ENCODE measurements around the gene C4BPB. TPM values are rescaled to one million over a fixed set of nuclear protein-coding genes. Genes with fewer than 3 reads are reported as not detected.

C4BPB gene
- total and polyA plus RNA-seq, 2 experiments from 2014 or later = not detected

DNA sequence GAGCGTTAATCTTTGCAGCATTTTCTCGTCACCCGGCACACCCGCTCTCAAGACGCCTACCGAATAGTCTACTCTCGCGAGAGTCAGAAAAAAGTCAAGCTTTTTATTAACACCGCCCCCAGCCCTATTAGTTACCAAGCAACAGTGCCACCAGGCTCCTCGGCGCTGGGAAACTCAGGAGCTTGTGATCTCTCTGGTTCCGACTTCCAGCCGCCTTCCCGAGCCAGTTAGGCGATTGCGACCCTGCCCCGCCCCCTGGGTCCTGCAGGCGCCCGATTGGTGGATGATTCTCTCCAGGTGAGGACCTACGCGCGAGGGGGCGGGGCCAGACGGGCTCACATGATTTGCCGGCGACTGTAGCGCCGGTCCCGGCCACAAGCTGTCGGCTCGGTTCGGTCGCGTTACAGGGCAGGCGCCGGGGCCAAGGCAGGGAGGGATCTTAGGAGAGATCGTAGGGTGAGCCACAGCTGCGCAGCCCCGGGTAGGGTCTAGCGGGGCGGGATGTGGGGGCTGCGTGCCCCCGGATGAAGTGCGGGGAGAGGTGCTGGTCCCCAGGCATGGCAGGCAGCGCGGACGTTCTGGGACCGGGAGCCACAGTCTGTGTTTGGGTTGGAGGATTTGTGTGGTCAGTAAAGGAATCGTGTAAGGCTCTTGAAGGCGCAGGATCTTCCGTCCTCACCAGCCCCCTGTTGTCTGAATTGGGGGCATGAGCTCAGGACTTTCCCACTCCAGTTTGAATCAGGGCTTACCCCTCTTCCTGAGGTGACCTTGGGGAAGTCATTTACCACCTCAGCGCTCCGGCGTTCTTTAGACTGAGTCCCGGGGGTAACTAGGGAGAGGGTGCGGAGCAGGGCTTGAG, 35.5 kb upstream of the C4BPB start, which contains the start of gene PFKFB2:
PFKFB2 (plus strand) TSS at position 365 of the 859 bp plus-strand sequence. CDS start 1,443 bp downstream, outside the sequence.
- Histone ChIP-seq H3K9ac (peak within 1 kb of the TSS; percentile 93), H3K36me3 (ENCODE audit: low read depth) (peaks cover 12% of the 10 kb centered on the region), H2AFZ (peak within 1 kb of the TSS; percentile 96), H3K4me2 (ENCODE audit: unreplicated experiment) (peak within 1 kb of the TSS; percentile 86), H3K4me1 (ENCODE audit: insufficient read depth) (peaks cover 18% of the 10 kb centered on the region), H3K9me3 (ENCODE audit: low read depth) (no peaks in the 10 kb centered on the region), H3K4me3 (peak within 1 kb of the TSS; percentile 98), H4K20me1 (ENCODE audit: insufficient read depth) (no peaks in the 10 kb centered on the region; the same call in 1 of the 2 replicates), H3K27me3 (replicated peaks; ENCODE audit: insufficient read depth) (no peaks in the 10 kb centered on the region), H3K9me2 (ENCODE audit: insufficient read depth) (no peaks in the 10 kb centered on the region), H3K79me2 (ENCODE audit: insufficient read depth) (peaks cover 25% of the 10 kb centered on the region), H3F3A (ENCODE audit: insufficient read depth) (peaks cover 24% of the 10 kb centered on the region), H3K27ac (peak within 1 kb of the TSS; percentile 94)
- 4% methylated on average over 56 of the region's 56 CpGs for WGBS, 2 experiments (ENCODE audit: low coverage in 1 of 2, low lambda C conversion rate in 2 of 2, missing lambda C conversion rate in 2 of 2)
- TF ChIP-seq EZH2 (IDR thresholded peaks at IDR 0.05; ENCODE audit: insufficient read depth, poor library complexity, severe bottlenecking) (no peak), EZH2phosphoT487 (IDR thresholded peaks at IDR 0.05; ENCODE audit: insufficient read depth, low read depth) (no peak)
- DNase-seq = peak; percentile 97
- in situ Hi-C loops (cut with MboI) = no loop called here

- H3K27ac ChIP-seq = no peak overlapping the region
- no peaks in the 10 kb centered on the region for H3K27me3 ChIP-seq (replicated peaks; ENCODE audit: insufficient read depth)
- H3K4me3 ChIP-seq = no peak overlapping the region
- H3K9ac ChIP-seq = no peak overlapping the region
- peaks cover 13% of the 10 kb centered on the region for H3K4me1 ChIP-seq (ENCODE audit: insufficient read depth)
- no peak overlapping the region for H2AFZ ChIP-seq
- in situ Hi-C loops (cut with MboI) = no loop called here
- H3F3A ChIP-seq (ENCODE audit: insufficient read depth) = peaks cover 24% of the 10 kb centered on the region
- TF ChIP-seq EZH2phosphoT487 (IDR thresholded peaks at IDR 0.05; ENCODE audit: insufficient read depth, low read depth) (no peak), EZH2 (IDR thresholded peaks at IDR 0.05; ENCODE audit: insufficient read depth, poor library complexity, severe bottlenecking) (no peak)
- DNase-seq = no peak
- WGBS, 2 experiments (ENCODE audit: low coverage in 1 of 2, low lambda C conversion rate in 2 of 2, missing lambda C conversion rate in 2 of 2) = 24 to 37% methylated on average over 2 of the region's 2 CpGs
- H4K20me1 ChIP-seq (ENCODE audit: insufficient read depth) = no peaks in the 10 kb centered on the region
- no peaks in the 10 kb centered on the region for H3K36me3 ChIP-seq (ENCODE audit: low read depth)
- peaks cover 12% of the 10 kb centered on the region for H3K79me2 ChIP-seq (ENCODE audit: insufficient read depth)
- no peaks in the 10 kb centered on the region for H3K9me2 ChIP-seq (ENCODE audit: insufficient read depth)
- no peaks in the 10 kb centered on the region for H3K9me3 ChIP-seq (ENCODE audit: low read depth)
- no peak overlapping the region for H3K4me2 ChIP-seq (ENCODE audit: unreplicated experiment)
Observed at GRCh38 chr1:207054491-207054890, 34.2 kb upstream of the C4BPB start.

GRCh38 chr1:207055386-207056001, 33.2 kb upstream of the C4BPB start:
- Histone ChIP-seq H3K4me3 (no peak overlapping the region), H3F3A (ENCODE audit: insufficient read depth) (peaks cover 24% of the 10 kb centered on the region), H3K9me3 (ENCODE audit: low read depth) (no peaks in the 10 kb centered on the region), H3K79me2 (ENCODE audit: insufficient read depth) (peaks cover 2% of the 10 kb centered on the region), H3K36me3 (ENCODE audit: low read depth) (no peaks in the 10 kb centered on the region), H3K9ac (no peak overlapping the region), H4K20me1 (ENCODE audit: insufficient read depth) (no peaks in the 10 kb centered on the region), H3K9me2 (ENCODE audit: insufficient read depth) (no peaks in the 10 kb centered on the region), H2AFZ (no peak overlapping the region), H3K4me2 (ENCODE audit: unreplicated experiment) (no peak overlapping the region), H3K27me3 (replicated peaks; ENCODE audit: insufficient read depth) (no peaks in the 10 kb centered on the region), H3K27ac (no peak overlapping the region), H3K4me1 (ENCODE audit: insufficient read depth) (peaks cover 11% of the 10 kb centered on the region)
- no peak for DNase-seq
- TF ChIP-seq EZH2 (IDR thresholded peaks at IDR 0.05; ENCODE audit: insufficient read depth, poor library complexity, severe bottlenecking) = no peak
- no peak for TF ChIP-seq EZH2phosphoT487 (IDR thresholded peaks at IDR 0.05; ENCODE audit: insufficient read depth, low read depth)
- in situ Hi-C loops (cut with MboI) = no loop called here
- WGBS, 2 experiments (ENCODE audit: low coverage in 1 of 2, low lambda C conversion rate in 2 of 2, missing lambda C conversion rate in 2 of 2) = 71 to 73% methylated on average over 3 of the region's 3 CpGs

GRCh38 chr1:207056673-207057072, 32.0 kb upstream of the C4BPB start:
- H3K4me2 ChIP-seq (ENCODE audit: unreplicated experiment) = no peak overlapping the region
- H3K9ac ChIP-seq = no peak overlapping the region
- H3K9me3 ChIP-seq (ENCODE audit: low read depth) = no peaks in the 10 kb centered on the region
- H3F3A ChIP-seq (ENCODE audit: insufficient read depth) = peaks cover 16% of the 10 kb centered on the region
- H4K20me1 ChIP-seq (ENCODE audit: insufficient read depth) = no peaks in the 10 kb centered on the region
- H2AFZ ChIP-seq = no peak overlapping the region
- H3K27ac ChIP-seq = no peak overlapping the region
- H3K9me2 ChIP-seq (ENCODE audit: insufficient read depth) = no peaks in the 10 kb centered on the region
- WGBS, 2 experiments (ENCODE audit: low coverage in 1 of 2, low lambda C conversion rate in 2 of 2, missing lambda C conversion rate in 2 of 2) = 92 to 97% methylated on average over 6 of the region's 6 CpGs
- peaks cover 9% of the 10 kb centered on the region for H3K4me1 ChIP-seq (ENCODE audit: insufficient read depth)
- no peaks in the 10 kb centered on the region for H3K27me3 ChIP-seq (replicated peaks; ENCODE audit: insufficient read depth)
- DNase-seq = no peak
- no peak overlapping the region for H3K4me3 ChIP-seq
- in situ Hi-C loops (cut with MboI) = no loop called here
- H3K79me2 ChIP-seq (ENCODE audit: insufficient read depth) = no peaks in the 10 kb centered on the region
- TF ChIP-seq EZH2phosphoT487 (IDR thresholded peaks at IDR 0.05; ENCODE audit: insufficient read depth, low read depth) (no peak), EZH2 (IDR thresholded peaks at IDR 0.05; ENCODE audit: insufficient read depth, poor library complexity, severe bottlenecking) (no peak)
- no peaks in the 10 kb centered on the region for H3K36me3 ChIP-seq (ENCODE audit: low read depth)

All from GM23248 (cell line).